OCI-LY7 (cell line): ENCODE results near the gene GIMAP7. TPM values are rescaled to one million over a fixed set of nuclear protein-coding genes. Genes with fewer than 3 reads are reported as not detected.

Source experiments
- BruUV-seq: library from RNA; stranded (reverse); fragments of 400-500 nt; replicated peaks from 2 replicates; lab custom pipeline; 2021; lab: Mats Ljungman, UMichigan
- CTCF ChIA-PET: fragments of 300-600 bp; sonication (Branson Sonifier 250); formaldehyde crosslinking; loops from one replicate; lab custom pipeline; 2022; ENCODE audit warnings: antibody characterized with exemption; ENCODE audit not compliant: unreplicated experiment; lab: Charles Lee
- POLR2A ChIA-PET: fragments of 300-600 bp; sonication (Branson Sonifier 250); formaldehyde crosslinking; loops from one replicate; lab custom pipeline; 2022; ENCODE audit warnings: antibody characterized with exemption; lab: Charles Lee
- DNase-seq: peaks from one replicate; pipeline ENCODE4 v3.0.0-alpha.2; 2015; ENCODE audit warnings: low spot score
- H2AFZ ChIP-seq: fragments of 200-600 bp; sonication (generic), shearing (Covaris generic); 2 replicates; pipeline ENCODE4 v1.6.1; 2014; ENCODE audit warnings: mild to moderate bottlenecking, antibody characterized with exemption, low read length, moderate library complexity
- H3K27ac ChIP-seq: fragments of 200-600 bp; sonication (generic); 2 replicates; pipeline ENCODE4 v1.5.1; 2014; ENCODE audit warnings: mixed run types, low read depth, mild to moderate bottlenecking, moderate library complexity, low read length, inconsistent platforms; ENCODE audit not compliant: poor library complexity, severe bottlenecking
- H3K36me3 ChIP-seq: fragments of 200-600 bp; sonication (generic); 2 replicates; pipeline ENCODE4 v1.6.1; 2014; ENCODE audit warnings: mild to moderate bottlenecking, antibody characterized with exemption, low read length, moderate library complexity, mixed read lengths; ENCODE audit not compliant: insufficient read depth
- H3K4me1 ChIP-seq: fragments of 200-600 bp; sonication (generic); 2 replicates; pipeline ENCODE4 v1.5.1; 2014; ENCODE audit warnings: mild to moderate bottlenecking, low read length; ENCODE audit not compliant: insufficient read depth, poor library complexity, severe bottlenecking
- H3K4me2 ChIP-seq: fragments of 200-600 bp; sonication (generic); 2 replicates; pipeline ENCODE4 v1.6.1; 2014; ENCODE audit warnings: mild to moderate bottlenecking, low read length
- H3K4me3 ChIP-seq: fragments of 200-600 bp; sonication (generic); 2 replicates; pipeline ENCODE4 v1.5.1; 2014; ENCODE audit warnings: mild to moderate bottlenecking, low read depth, low read length; ENCODE audit not compliant: poor library complexity, severe bottlenecking
- H3K79me2 ChIP-seq: fragments of 200-600 bp; sonication (generic); 2 replicates; pipeline ENCODE4 v1.6.1; 2016; ENCODE audit warnings: low read depth, mild to moderate bottlenecking, low read length, moderate library complexity, mixed read lengths; ENCODE audit not compliant: insufficient read depth
- H3K9me2 ChIP-seq: fragments of 200-600 bp; sonication (generic); 2 replicates; pipeline ENCODE4 v1.6.1; 2016; ENCODE audit warnings: mild to moderate bottlenecking, low read length, mixed read lengths; ENCODE audit not compliant: insufficient read depth
- H3K9me3 ChIP-seq: fragments of 200-600 bp; sonication (generic); 2 replicates; pipeline ENCODE4 v1.6.1; 2014; ENCODE audit warnings: mild to moderate bottlenecking, mixed run types, low read length, mixed read lengths
- H4K20me1 ChIP-seq: fragments of 200-600 bp; sonication (generic); 2 replicates; pipeline ENCODE4 v1.6.1; 2014; ENCODE audit warnings: mild to moderate bottlenecking, antibody characterized with exemption, low read length, moderate library complexity, mixed read lengths; ENCODE audit not compliant: insufficient read depth
- CTCF ChIP-seq: fragments of 200-600 bp; sonication (generic); conservative IDR thresholded peaks from 2 replicates; pipeline ENCODE4 v1.5.1; 2014; ENCODE audit warnings: mild to moderate bottlenecking, antibody characterized with exemption, low read length, moderate library complexity, mixed read lengths
- EZH2phosphoT487 ChIP-seq: fragments of 200-600 bp; sonication (generic); IDR thresholded peaks from 2 replicates; pipeline ENCODE4 v1.6.1; 2018; ENCODE audit warnings: low read depth, borderline replicate concordance, mild to moderate bottlenecking, mixed run types, antibody characterized with exemption, low read length, moderate library complexity, mixed read lengths
- intact Hi-C: fragments of 100-400 bp; cut with micrococcal nuclease; formaldehyde crosslinking; loops from one replicate; pipeline ENCODE4 v1.10.0; 2022; ENCODE audit not compliant: unreplicated experiment
- total RNA-seq, 2 experiments: library from RNA; depleted of rRNA in 1 of 2; stranded (reverse); fragments of >200 nt in 1 of 2; shearing (Covaris generic) in 1 of 2; gene quantifications; 2 replicates each; pipeline ENCODE4 v1.2.3, GENCODE V29; 2014 to 2022

Gene GIMAP7
- total RNA-seq, 2 experiments from 2014 or later = not detected

- Histone ChIP-seq H3K9me3 (peaks cover 10% of the 10 kb centered on the region; the same call in 1 of the 2 replicates), H3K4me1 (no peaks in the 10 kb centered on the region), H3K4me3 (no peak overlapping the region), H3K79me2 (no peaks in the 10 kb centered on the region), H3K27ac (no peak overlapping the region), H4K20me1 (no peaks in the 10 kb centered on the region), H2AFZ (no peak overlapping the region), H3K9me2 (no peaks in the 10 kb centered on the region), H3K4me2 (no peak overlapping the region), H3K36me3 (no peaks in the 10 kb centered on the region)
- no peak for DNase-seq
- CTCF ChIA-PET = no interaction called here
- TF ChIP-seq CTCF (no peak), EZH2phosphoT487 (no peak)
- intact Hi-C loops = no loop called here
- BruUV-seq = no TSS peak
- POLR2A ChIA-PET = interaction anchor here (0.6 kb wide), 1 partner anchor 46 kb away, joined by 3 read pairs; no protein-coding TSS in a partner anchor
These were observed 38.5 kb downstream of the GIMAP7 start for GRCh38 chr7:150553163-150553562.

GRCh38 chr7:150556521-150557138 lies 42.0 kb downstream of the GIMAP7 start:
- H2AFZ ChIP-seq = no peak overlapping the region
- no peak for DNase-seq
- BruUV-seq = no TSS peak
- 0 out of 2 replicates have a peak, but pooled peaks cover 11% of the 10 kb centered on the region for H3K9me3 ChIP-seq
- no peaks in the 10 kb centered on the region for H4K20me1 ChIP-seq
- H3K27ac ChIP-seq = no peak overlapping the region
- POLR2A ChIA-PET = no interaction called here
- TF ChIP-seq EZH2phosphoT487 (no peak), CTCF (no peak)
- no peak overlapping the region for H3K4me2 ChIP-seq
- no peaks in the 10 kb centered on the region for H3K9me2 ChIP-seq
- CTCF ChIA-PET = no interaction called here
- H3K4me1 ChIP-seq = no peaks in the 10 kb centered on the region
- intact Hi-C loops = no loop called here
- no peaks in the 10 kb centered on the region for H3K79me2 ChIP-seq
- no peaks in the 10 kb centered on the region for H3K36me3 ChIP-seq
- no peak overlapping the region for H3K4me3 ChIP-seq

GRCh38 chr7:150560486-150560885 lies 45.8 kb downstream of the GIMAP7 start:
- Histone ChIP-seq H3K27ac (no peak overlapping the region), H3K9me3 (0 out of 2 replicates have a peak, but pooled peaks cover 11% of the 10 kb centered on the region), H3K79me2 (no peaks in the 10 kb centered on the region), H2AFZ (no peak overlapping the region), H3K4me3 (no peak overlapping the region), H3K36me3 (no peaks in the 10 kb centered on the region), H3K4me1 (no peaks in the 10 kb centered on the region), H3K9me2 (no peaks in the 10 kb centered on the region), H3K4me2 (no peak overlapping the region), H4K20me1 (no peaks in the 10 kb centered on the region)
- ChIA-PET CTCF (no interaction called here), POLR2A (no interaction called here)
- intact Hi-C loops = loop anchor here (5.0 kb wide), 1 partner anchor 113 kb away; no protein-coding TSS in a partner anchor
- DNase-seq = no peak
- no TSS peak for BruUV-seq
- no peak for TF ChIP-seq EZH2phosphoT487
- peak; percentile 26; the same call in 1 of the 2 replicates for TF ChIP-seq CTCF
